IMR-90 (cell line): Measurements from ENCODE around the gene CORO1C. TPM values are rescaled to one million over a fixed set of nuclear protein-coding genes. Genes with fewer than 3 reads are reported as not detected.

ENCODE experiments used
- ATAC-seq: fragments of 200-7000 bp; cut with Tn5 transposase; 2 replicates; pipeline ENCODE4 v1.9.1; 2020; ENCODE audit warnings: low read depth, mild to moderate bottlenecking, moderate library complexity
- BruUV-seq: library from RNA; stranded (reverse); fragments of 400-500 nt; replicated peaks from 2 replicates; lab custom pipeline; 2021; lab: Mats Ljungman, UMichigan
- CTCF ChIA-PET: fragments of 300-600 bp; formaldehyde crosslinking; extraction: SDS; loops from one replicate; lab custom pipeline; 2021; ENCODE audit warnings: antibody characterized with exemption; lab: Yijun Ruan, JAX
- POLR2A ChIA-PET: fragments of 300-600 bp; sonication (Branson Sonifier 250); formaldehyde crosslinking; loops from one replicate; lab custom pipeline; 2022; ENCODE audit warnings: antibody characterized with exemption; ENCODE audit not compliant: unreplicated experiment; lab: Charles Lee
- DNase-seq: peaks from one replicate; pipeline ENCODE4 v3.0.0; 2013
- H2AFZ ChIP-seq: replicated peaks from 2 replicates; pipeline ENCODE3; 2013; ENCODE audit warnings: low read length, mild to moderate bottlenecking; ENCODE audit not compliant: poor library complexity
- H2AK5ac ChIP-seq: 2 replicates; pipeline ENCODE4 v1.6.1; 2013; ENCODE audit warnings: low read depth, low read length, inconsistent platforms
- H2AK9ac ChIP-seq: replicated peaks from 2 replicates; pipeline ENCODE3; 2013; ENCODE audit warnings: mild to moderate bottlenecking, low read depth, low read length, moderate library complexity; ENCODE audit not compliant: poor library complexity
- H2BK120ac ChIP-seq: 2 replicates; pipeline ENCODE4 v1.6.1; 2013; ENCODE audit warnings: low read depth, low read length, inconsistent platforms
- H2BK15ac ChIP-seq: 3 replicates; pipeline ENCODE4 v1.6.1; 2013; ENCODE audit warnings: low read depth, low read length, inconsistent platforms
- H2BK20ac ChIP-seq: 2 replicates; pipeline ENCODE4 v1.6.1; 2013; ENCODE audit warnings: low read depth, mild to moderate bottlenecking, inconsistent platforms, low read length, moderate library complexity
- H2BK5ac ChIP-seq: 2 replicates; pipeline ENCODE4 v1.6.1; 2013; ENCODE audit warnings: mild to moderate bottlenecking, low read depth, low read length, inconsistent platforms; ENCODE audit not compliant: poor library complexity, severe bottlenecking
- H3K14ac ChIP-seq: replicated peaks from 2 replicates; pipeline ENCODE4 v1.6.1; 2013; ENCODE audit warnings: low read depth, low read length, inconsistent platforms
- H3K18ac ChIP-seq: 2 replicates; pipeline ENCODE4 v1.6.1; 2013; ENCODE audit warnings: low read depth, low read length, control low read depth
- H3K23ac ChIP-seq: 2 replicates; pipeline ENCODE4 v1.6.1; 2013; ENCODE audit warnings: low read depth, low read length, inconsistent platforms
- H3K27ac ChIP-seq: 2 replicates; pipeline ENCODE4 v1.5.1; 2013; ENCODE audit warnings: mild to moderate bottlenecking, control low read depth, low read length; ENCODE audit not compliant: insufficient read depth
- H3K27me3 ChIP-seq: 2 replicates; pipeline ENCODE4 v1.6.1; 2013; ENCODE audit warnings: low read length; ENCODE audit not compliant: control insufficient read depth, insufficient read depth
- H3K36me3 ChIP-seq: 2 replicates; pipeline ENCODE4 v1.6.1; 2013; ENCODE audit warnings: low read length, mixed read lengths; ENCODE audit not compliant: control insufficient read depth, insufficient read depth
- H3K4ac ChIP-seq: 2 replicates; pipeline ENCODE4 v1.6.1; 2013; ENCODE audit warnings: low read depth, low read length, inconsistent platforms
- H3K4me1 ChIP-seq: 2 replicates; pipeline ENCODE4 v1.6.1; 2013; ENCODE audit warnings: low read length, mixed read lengths; ENCODE audit not compliant: control insufficient read depth, insufficient read depth
- H3K4me2 ChIP-seq: 2 replicates; pipeline ENCODE4 v1.6.1; 2013; ENCODE audit warnings: low read depth, mild to moderate bottlenecking, control low read depth, low read length, moderate library complexity
- H3K4me3 ChIP-seq: 2 replicates; pipeline ENCODE4 v1.5.1; 2013; ENCODE audit warnings: low read depth, mild to moderate bottlenecking, control low read depth, low read length, moderate library complexity; ENCODE audit not compliant: insufficient read depth
- H3K56ac ChIP-seq: 2 replicates; pipeline ENCODE4 v1.6.1; 2013; ENCODE audit warnings: low read length, inconsistent platforms; ENCODE audit not compliant: insufficient read depth; ENCODE audit errors: extremely low read depth
- H3K79me1 ChIP-seq, 2 experiments: 2 replicates each; pipeline ENCODE4 v1.6.1; 2013; ENCODE audit warnings: low read length in 2 of 2, inconsistent platforms in 1 of 2, low read depth in 1 of 2
- H3K9ac ChIP-seq: 2 replicates; pipeline ENCODE4 v1.6.1; 2013; ENCODE audit warnings: low read depth, low read length, control low read depth
- H3K9me1 ChIP-seq: 2 replicates; pipeline ENCODE4 v1.6.1; 2013; ENCODE audit warnings: low read length, inconsistent platforms; ENCODE audit not compliant: insufficient read depth
- H3K9me3 ChIP-seq: 2 replicates; pipeline ENCODE4 v1.6.1; 2013; ENCODE audit warnings: low read length; ENCODE audit not compliant: control insufficient read depth, insufficient read depth
- H4K20me1 ChIP-seq: 2 replicates; pipeline ENCODE4 v1.6.1; 2013; ENCODE audit warnings: low read length, inconsistent platforms; ENCODE audit not compliant: insufficient read depth
- H4K5ac ChIP-seq: 2 replicates; pipeline ENCODE4 v1.6.1; 2013; ENCODE audit warnings: mild to moderate bottlenecking, low read depth, low read length, control low read depth
- H4K8ac ChIP-seq, 2 experiments: 2 replicates each; pipeline ENCODE4 v1.6.1; 2013; ENCODE audit warnings: low read depth in 2 of 2, low read length in 2 of 2, control low read depth in 1 of 2, inconsistent platforms in 1 of 2
- H4K91ac ChIP-seq: 2 replicates; pipeline ENCODE4 v1.6.1; 2013; ENCODE audit warnings: low read depth, low read length, inconsistent platforms; ENCODE audit not compliant: insufficient read depth
- SMC3 ChIP-seq: fragments of 150-350 bp; IDR thresholded peaks from 2 replicates; pipeline ENCODE4 v1.6.1; 2016; ENCODE audit warnings: low read depth, mild to moderate bottlenecking, antibody characterized with exemption, low read length, moderate library complexity
- WGBS, 2 experiments: methylation state at CpG; one replicate each; pipeline versions ENCODE4 v1.1.5 to v1.1.7; 2013; ENCODE audit warnings: missing lambda C conversion rate in 2 of 2; ENCODE audit not compliant: insufficient read length in 1 of 2; ENCODE audit errors: extremely low coverage in 2 of 2; 5-methylcytosine and 5-hydroxymethylcytosine counted together
- dilution Hi-C: fragments of 300-500 bp; cut with HindIII; formaldehyde crosslinking; loops from one replicate; pipeline ENCODE4 v1.14.3; 2018; ENCODE audit warnings: low sequenced_read_pairs; ENCODE audit not compliant: unreplicated experiment
- in situ Hi-C: fragments of 300-500 bp; cut with MboI; formaldehyde crosslinking; loops from 3 replicates; pipeline ENCODE4 v1.14.3; 2019; ENCODE audit warnings: low sequenced_read_pairs, inconsistent platforms, mixed read lengths
- intact Hi-C: fragments of 100-400 bp; cut with micrococcal nuclease; formaldehyde crosslinking; loops from 2 replicates; pipeline ENCODE4 v1.10.0; 2022
- polyA plus RNA-seq, 3 experiments: library from polyadenylated mRNA; depleted of rRNA; stranded (reverse); fragments of >200 nt; gene quantifications; 2 replicates each; pipeline ENCODE4 v1.2.3, GENCODE V29; 2012; ENCODE audit warnings: low replicate concordance in 1 of 3
- total RNA-seq: library from RNA; depleted of rRNA; stranded (reverse); fragments of >200 nt; gene quantifications from 2 replicates; pipeline ENCODE4 v1.2.3, GENCODE V29; 2012

Gene CORO1C
- total and polyA plus RNA-seq, 2 of the 4 experiments (the other 2 are of a cell fraction), result 675 to 1,100 TPM

- in situ Hi-C loops, result no loop called here
- Histone ChIP-seq H3K14ac (peak overlapping the region; percentile 98), H4K91ac (peak overlapping the region; percentile 98), H3K4me1 (peaks cover 38% of the 10 kb centered on the region), H2BK15ac (peak overlapping the region; percentile 98), H3K4ac (peak overlapping the region; percentile 99), H3K56ac (peak overlapping the region; percentile 99), H3K36me3 (peaks cover 12% of the 10 kb centered on the region), H4K8ac (peak overlapping the region; percentile 82 to 99), H3K9ac (peak overlapping the region; percentile 90), H3K4me2 (peak overlapping the region; percentile 80), H2BK120ac (peak overlapping the region; percentile 97), H2AK9ac (peak overlapping the region; percentile 97), H2AFZ (no peak overlapping the region), H2AK5ac (peak overlapping the region; percentile 99), H3K4me3 (peak overlapping the region; percentile 18), H3K27ac (peak overlapping the region; percentile 96), H2BK20ac (peak overlapping the region; percentile 95), H3K9me3 (no peaks in the 10 kb centered on the region), H4K5ac (peak overlapping the region; percentile 90), H3K79me1 (peaks cover 8 to 44% of the 10 kb centered on the region in 2 experiments; a peak in 3 of 4 replicates), H3K23ac (peak overlapping the region; percentile 99), H3K18ac (peak overlapping the region; percentile 93), H2BK5ac (peak overlapping the region; percentile 98), H4K20me1 (peaks cover 54% of the 10 kb centered on the region), H3K27me3 (no peaks in the 10 kb centered on the region), H3K9me1 (peaks cover 14% of the 10 kb centered on the region)
- POLR2A ChIA-PET, result interaction anchor here (0.7 to 1.4 kb wide), 6 partner anchors 12 to 40 kb away, joined by 3 to 6 read pairs (median 4); no protein-coding TSS in a partner anchor
- CTCF ChIA-PET, result interaction anchor here (0.6 to 1.6 kb wide), 5 partner anchors 12 to 258 kb away, joined by 3 to 5 read pairs (median 3); no protein-coding TSS in a partner anchor
- dilution Hi-C loops, result no loop called here
- intact Hi-C loops, result loop anchor here (1.0 kb wide), 4 partner anchors 26 to 113 kb away; no protein-coding TSS in a partner anchor
- no CpG with 5 or more reads among the region's 4 CpGs for WGBS, 2 experiments
- no peak for DNase-seq
- TSS peak; percentile 22 for BruUV-seq
- ATAC-seq, result peak; percentile 28
- no peak for TF ChIP-seq SMC3
These were observed 40.7 kb downstream of the CORO1C start for GRCh38 chr12:108690542-108691174.
